HEK293 (cell line): ENCODE data around the gene BCAN.

ENCODE experiments used
- CTCF ChIA-PET: fragments of 350-600 bp; formaldehyde crosslinking; extraction: SDS; loops from one replicate; lab custom pipeline; 2021; ENCODE audit warnings: antibody characterized with exemption; lab: Yijun Ruan, JAX
- POLR2A ChIA-PET: fragments of 300-600 bp; formaldehyde crosslinking; extraction: SDS; loops from one replicate; lab custom pipeline; 2020; ENCODE audit warnings: antibody characterized with exemption, inconsistent platforms; lab: Yijun Ruan, JAX
- H3K27ac ChIP-seq: fragments of 200-500 bp; sonication (Bioruptor generic); 2 replicates; pipeline ENCODE4 v1.5.1; 2014; ENCODE audit warnings: low read depth, low read length, control low read depth, inconsistent platforms; ENCODE audit errors: extremely low read depth
- H3K36me3 ChIP-seq, 2 experiments: fragments of 200-500 bp in 1 of 2; sonication (Bioruptor generic) in 1 of 2; 1 replicate in 1 of 2; 2 replicates in 1 of 2; pipeline ENCODE4 v1.5.1; 2014 to 2017; ENCODE audit warnings: inconsistent platforms in 2 of 2, low read length in 2 of 2; ENCODE audit not compliant: control insufficient read depth in 2 of 2, insufficient read depth in 1 of 2
- H3K4me1 ChIP-seq: fragments of 200-500 bp; sonication (Bioruptor generic); 2 replicates; pipeline ENCODE4 v1.5.1; 2014; ENCODE audit warnings: mild to moderate bottlenecking, low read length, inconsistent platforms; ENCODE audit not compliant: control insufficient read depth, insufficient read depth
- H3K4me3 ChIP-seq: 2 replicates; pipeline ENCODE4 v1.5.1; 2011; ENCODE audit warnings: low read depth, mild to moderate bottlenecking, control low read depth, low read length, moderate library complexity
- H3K9me3 ChIP-seq: fragments of 200-500 bp; sonication (Bioruptor generic); 2 replicates; pipeline ENCODE4 v1.5.1; 2014; ENCODE audit warnings: low read depth, low read length, inconsistent platforms; ENCODE audit not compliant: control insufficient read depth, insufficient read depth
- GLIS1 ChIP-seq: fragments of 450-650 bp; formaldehyde crosslinking; IDR thresholded peaks from 2 replicates; pipeline ENCODE4 v1.5.1; 2016; ENCODE audit warnings: missing biosample characterization, missing genetic modification characterization
- IKZF3 ChIP-seq: fragments of 450-650 bp; IDR thresholded peaks from 2 replicates; pipeline ENCODE4 v1.5.0; 2018; ENCODE audit warnings: missing biosample characterization, mild to moderate bottlenecking, missing genetic modification characterization, moderate library complexity
- KLF9 ChIP-seq: fragments of 450-650 bp; formaldehyde crosslinking; IDR thresholded peaks from 2 replicates; pipeline ENCODE4 v1.5.1; 2016; ENCODE audit warnings: missing biosample characterization, missing genetic modification characterization, low read depth
- MZF1 ChIP-seq: fragments of 450-650 bp; formaldehyde crosslinking; IDR thresholded peaks from 2 replicates; pipeline ENCODE4 v1.5.1; 2017; ENCODE audit warnings: missing biosample characterization, missing genetic modification characterization, borderline replicate concordance
- SP3 ChIP-seq: fragments of 450-650 bp; formaldehyde crosslinking; IDR thresholded peaks from 2 replicates; pipeline ENCODE4 v1.5.1; 2016; ENCODE audit warnings: missing biosample characterization, missing genetic modification characterization
- ZFP69B ChIP-seq: fragments of 450-650 bp; formaldehyde crosslinking; IDR thresholded peaks from 2 replicates; pipeline ENCODE4 v1.5.1; 2016; ENCODE audit warnings: missing biosample characterization, missing genetic modification characterization
- ZNF239 ChIP-seq: fragments of 450-650 bp; formaldehyde crosslinking; IDR thresholded peaks from 2 replicates; pipeline ENCODE4 v1.5.1; 2016; ENCODE audit warnings: missing biosample characterization, missing genetic modification characterization
- ZNF248 ChIP-seq: fragments of 450-650 bp; formaldehyde crosslinking; IDR thresholded peaks from 2 replicates; pipeline ENCODE4 v1.5.1; 2017; ENCODE audit warnings: missing biosample characterization, missing genetic modification characterization
- ZNF292 ChIP-seq: fragments of 450-650 bp; formaldehyde crosslinking; IDR thresholded peaks from 2 replicates; pipeline ENCODE4 v1.5.1; 2016; ENCODE audit warnings: low read depth, missing biosample characterization, missing genetic modification characterization, borderline replicate concordance
- ZNF366 ChIP-seq: fragments of 450-650 bp; formaldehyde crosslinking; conservative IDR thresholded peaks from 2 replicates; pipeline ENCODE4 v1.5.1; 2016; ENCODE audit warnings: missing biosample characterization, missing genetic modification characterization
- ZNF747 ChIP-seq: fragments of 450-650 bp; formaldehyde crosslinking; IDR thresholded peaks from 2 replicates; pipeline ENCODE4 v1.5.1; 2016; ENCODE audit warnings: missing biosample characterization, missing genetic modification characterization
- TF ChIP-seq, protein P1 (sequence below): fragments of 450-650 bp; formaldehyde crosslinking; IDR thresholded peaks from 2 replicates; pipeline ENCODE4 v1.5.1; 2016; ENCODE audit warnings: missing biosample characterization, missing genetic modification characterization
- TF ChIP-seq, protein P2 (sequence below): fragments of 450-650 bp; formaldehyde crosslinking; IDR thresholded peaks from 2 replicates; pipeline ENCODE4 v1.5.1; 2017; ENCODE audit warnings: missing biosample characterization, missing genetic modification characterization
- TF ChIP-seq, protein P3 (sequence below): fragments of 450-650 bp; formaldehyde crosslinking; IDR thresholded peaks from 2 replicates; pipeline ENCODE4 v1.5.1; 2016; ENCODE audit warnings: missing biosample characterization, missing genetic modification characterization, low read depth
- TF ChIP-seq, protein P4 (sequence below): fragments of 450-650 bp; formaldehyde crosslinking; IDR thresholded peaks from 2 replicates; pipeline ENCODE4 v1.5.1; 2016; ENCODE audit warnings: missing biosample characterization, missing genetic modification characterization
- TF ChIP-seq, protein P5 (sequence below): fragments of 450-650 bp; formaldehyde crosslinking; IDR thresholded peaks from 2 replicates; pipeline ENCODE4 v1.5.1; 2016; ENCODE audit warnings: missing biosample characterization, missing genetic modification characterization, borderline replicate concordance
- TF ChIP-seq, protein P6 (sequence below): fragments of 450-650 bp; formaldehyde crosslinking; IDR thresholded peaks from 2 replicates; pipeline ENCODE4 v1.5.1; 2016; ENCODE audit warnings: missing biosample characterization, missing genetic modification characterization

BCAN gene

DNA sequence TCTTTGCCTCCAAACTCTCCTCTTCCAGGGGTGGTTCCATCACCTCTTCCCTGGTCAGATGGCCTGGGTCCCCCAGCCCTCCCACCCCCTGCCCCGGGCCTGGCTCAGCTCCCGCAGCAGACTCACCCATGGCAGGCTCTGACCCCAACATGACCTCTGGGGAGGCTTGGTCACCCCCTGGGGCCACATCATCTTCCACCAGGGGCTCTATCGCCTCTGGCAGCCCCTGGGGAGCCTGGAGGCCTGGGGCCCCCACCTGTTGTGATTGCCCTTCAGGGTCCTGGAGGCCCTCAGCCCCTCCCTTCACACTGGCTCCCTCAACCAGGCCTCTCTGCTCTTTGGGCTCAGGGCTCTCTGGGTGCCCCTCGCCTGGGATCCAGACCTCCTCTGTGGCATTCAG, 28.9 kb downstream of the BCAN start (continued):
- TF ChIP-seq SP3 (tag by site-specific recombination) (no peak), ZNF366 (tag by site-specific recombination) (no peak)
- TF ChIP-seq, protein P1, sequence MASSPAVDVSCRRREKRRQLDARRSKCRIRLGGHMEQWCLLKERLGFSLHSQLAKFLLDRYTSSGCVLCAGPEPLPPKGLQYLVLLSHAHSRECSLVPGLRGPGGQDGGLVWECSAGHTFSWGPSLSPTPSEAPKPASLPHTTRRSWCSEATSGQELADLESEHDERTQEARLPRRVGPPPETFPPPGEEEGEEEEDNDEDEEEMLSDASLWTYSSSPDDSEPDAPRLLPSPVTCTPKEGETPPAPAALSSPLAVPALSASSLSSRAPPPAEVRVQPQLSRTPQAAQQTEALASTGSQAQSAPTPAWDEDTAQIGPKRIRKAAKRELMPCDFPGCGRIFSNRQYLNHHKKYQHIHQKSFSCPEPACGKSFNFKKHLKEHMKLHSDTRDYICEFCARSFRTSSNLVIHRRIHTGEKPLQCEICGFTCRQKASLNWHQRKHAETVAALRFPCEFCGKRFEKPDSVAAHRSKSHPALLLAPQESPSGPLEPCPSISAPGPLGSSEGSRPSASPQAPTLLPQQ (tag by site-specific recombination) = no peak

DNA sequence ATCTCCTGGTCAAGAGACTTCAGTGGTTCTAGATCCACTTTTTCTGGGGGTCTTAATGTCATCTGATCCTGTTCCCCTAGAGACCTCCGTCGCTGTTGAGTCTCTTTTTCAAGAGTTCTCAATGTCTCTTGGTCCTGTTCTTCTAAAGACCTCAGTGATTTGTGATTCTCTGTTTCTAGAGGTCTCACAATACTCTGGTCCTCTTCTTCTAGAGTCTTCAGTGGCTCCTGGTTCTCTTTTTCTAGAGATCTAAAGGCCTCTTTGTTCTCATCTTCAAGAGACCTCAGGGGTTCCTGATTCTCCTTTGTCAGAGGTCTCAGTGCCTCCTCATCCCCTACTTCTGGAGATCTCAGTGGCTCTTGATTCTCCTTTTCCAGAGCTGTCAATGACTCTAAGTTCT, 29.9 kb downstream of the BCAN start:
- ChIA-PET CTCF (interaction anchor here (12.6 to 21.1 kb wide), 2 partner anchors 10 to 19 kb away, joined by 162 to 564 read pairs; no protein-coding TSS in a partner anchor), POLR2A (no interaction called here)
- Histone ChIP-seq H3K4me1 (no peaks in the 10 kb centered on the region), H3K36me3 (peaks cover 0 to 16% of the 10 kb centered on the region in 2 experiments; a peak in 1 of 3 replicates), H3K9me3 (no peaks in the 10 kb centered on the region), H3K4me3 (no peak overlapping the region), H3K27ac (no peak overlapping the region)
- no peak for TF ChIP-seq ZNF747 (tag by site-specific recombination)
- TF ChIP-seq, protein P2, sequence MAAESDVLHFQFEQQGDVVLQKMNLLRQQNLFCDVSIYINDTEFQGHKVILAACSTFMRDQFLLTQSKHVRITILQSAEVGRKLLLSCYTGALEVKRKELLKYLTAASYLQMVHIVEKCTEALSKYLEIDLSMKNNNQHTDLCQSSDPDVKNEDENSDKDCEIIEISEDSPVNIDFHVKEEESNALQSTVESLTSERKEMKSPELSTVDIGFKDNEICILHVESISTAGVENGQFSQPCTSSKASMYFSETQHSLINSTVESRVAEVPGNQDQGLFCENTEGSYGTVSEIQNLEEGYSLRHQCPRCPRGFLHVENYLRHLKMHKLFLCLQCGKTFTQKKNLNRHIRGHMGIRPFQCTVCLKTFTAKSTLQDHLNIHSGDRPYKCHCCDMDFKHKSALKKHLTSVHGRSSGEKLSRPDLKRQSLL (tag by site-specific recombination) = 0 out of 2 replicates have a peak, but pooled peaks have one; percentile 22

DNA sequence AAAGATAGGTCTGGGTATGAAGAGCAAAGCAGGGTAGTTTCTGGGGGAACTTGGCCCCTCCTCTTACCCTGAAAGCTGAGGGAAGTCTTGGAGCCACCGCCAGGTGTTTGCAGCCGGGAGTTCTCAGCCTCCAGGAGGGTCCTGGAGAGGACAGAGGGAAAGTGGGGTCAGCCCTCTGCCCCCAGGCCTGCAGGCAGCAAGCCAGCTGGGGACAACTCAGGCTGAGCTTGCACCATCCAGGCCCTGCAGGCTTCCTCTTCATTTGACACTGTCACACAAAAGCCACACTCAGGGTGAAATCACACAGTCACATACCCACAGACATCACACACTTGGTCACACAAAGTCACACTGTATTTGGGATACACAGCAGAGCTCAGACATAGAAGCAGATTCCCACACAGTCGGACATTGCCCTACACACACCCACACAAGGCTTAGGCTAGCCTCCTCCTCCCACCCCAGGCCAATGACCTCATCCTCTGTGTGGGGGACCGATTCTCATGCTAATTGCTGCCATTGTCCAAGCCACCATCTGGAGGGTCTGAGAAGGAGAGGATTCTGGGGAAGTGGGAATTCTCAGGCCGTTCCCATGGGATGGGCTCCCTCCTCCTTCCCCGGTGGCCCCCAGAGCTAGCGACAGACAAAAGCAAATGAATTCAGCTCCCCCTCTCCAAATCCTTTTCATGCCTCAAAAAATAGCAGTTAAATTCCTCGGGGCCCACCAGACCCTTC, 31.6 kb downstream of the BCAN start:
- Histone ChIP-seq H3K4me1 (no peaks in the 10 kb centered on the region), H3K4me3 (no peak overlapping the region), H3K27ac (no peak overlapping the region), H3K36me3 (peaks cover 0 to 16% of the 10 kb centered on the region in 2 experiments; a peak in 1 of 3 replicates), H3K9me3 (no peaks in the 10 kb centered on the region)
- ChIA-PET POLR2A (interaction anchor here (1.1 to 1.7 kb wide), 2 partner anchors 9 to 12 kb away, joined by 4 to 7 read pairs; no protein-coding TSS in a partner anchor), CTCF (interaction anchor here (0.6 to 21.1 kb wide), 7 partner anchors 12 to 91 kb away, joined by 3 to 564 read pairs (median 9); no protein-coding TSS in a partner anchor)
- TF ChIP-seq ZFP69B (tag by site-specific recombination) (peak; percentile 68; the same call in 1 of the 2 replicates), KLF9 (tag by site-specific recombination) (peak; percentile 32; the same call in 1 of the 2 replicates), ZNF292 (tag by site-specific recombination) (no peak), ZNF248 (tag by site-specific recombination) (no peak), MZF1 (tag by site-specific recombination) (no peak), ZNF239 (tag by site-specific recombination) (no peak), GLIS1 (tag by site-specific recombination) (peak; percentile 98), IKZF3 (tag by site-specific recombination) (peak; percentile 74; the same call in 1 of the 2 replicates), SP3 (tag by site-specific recombination) (no peak)
- TF ChIP-seq, protein P3, sequence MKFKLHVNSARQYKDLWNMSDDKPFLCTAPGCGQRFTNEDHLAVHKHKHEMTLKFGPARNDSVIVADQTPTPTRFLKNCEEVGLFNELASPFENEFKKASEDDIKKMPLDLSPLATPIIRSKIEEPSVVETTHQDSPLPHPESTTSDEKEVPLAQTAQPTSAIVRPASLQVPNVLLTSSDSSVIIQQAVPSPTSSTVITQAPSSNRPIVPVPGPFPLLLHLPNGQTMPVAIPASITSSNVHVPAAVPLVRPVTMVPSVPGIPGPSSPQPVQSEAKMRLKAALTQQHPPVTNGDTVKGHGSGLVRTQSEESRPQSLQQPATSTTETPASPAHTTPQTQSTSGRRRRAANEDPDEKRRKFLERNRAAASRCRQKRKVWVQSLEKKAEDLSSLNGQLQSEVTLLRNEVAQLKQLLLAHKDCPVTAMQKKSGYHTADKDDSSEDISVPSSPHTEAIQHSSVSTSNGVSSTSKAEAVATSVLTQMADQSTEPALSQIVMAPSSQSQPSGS (tag by site-specific recombination) = peak; percentile 94
- TF ChIP-seq, protein P1 (tag by site-specific recombination) = 0 out of 2 replicates have a peak, but pooled peaks have one; percentile 55
- TF ChIP-seq, protein P4, sequence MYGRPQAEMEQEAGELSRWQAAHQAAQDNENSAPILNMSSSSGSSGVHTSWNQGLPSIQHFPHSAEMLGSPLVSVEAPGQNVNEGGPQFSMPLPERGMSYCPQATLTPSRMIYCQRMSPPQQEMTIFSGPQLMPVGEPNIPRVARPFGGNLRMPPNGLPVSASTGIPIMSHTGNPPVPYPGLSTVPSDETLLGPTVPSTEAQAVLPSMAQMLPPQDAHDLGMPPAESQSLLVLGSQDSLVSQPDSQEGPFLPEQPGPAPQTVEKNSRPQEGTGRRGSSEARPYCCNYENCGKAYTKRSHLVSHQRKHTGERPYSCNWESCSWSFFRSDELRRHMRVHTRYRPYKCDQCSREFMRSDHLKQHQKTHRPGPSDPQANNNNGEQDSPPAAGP (tag by site-specific recombination) = peak; percentile 44; the same call in 1 of the 2 replicates
- TF ChIP-seq, protein P5, sequence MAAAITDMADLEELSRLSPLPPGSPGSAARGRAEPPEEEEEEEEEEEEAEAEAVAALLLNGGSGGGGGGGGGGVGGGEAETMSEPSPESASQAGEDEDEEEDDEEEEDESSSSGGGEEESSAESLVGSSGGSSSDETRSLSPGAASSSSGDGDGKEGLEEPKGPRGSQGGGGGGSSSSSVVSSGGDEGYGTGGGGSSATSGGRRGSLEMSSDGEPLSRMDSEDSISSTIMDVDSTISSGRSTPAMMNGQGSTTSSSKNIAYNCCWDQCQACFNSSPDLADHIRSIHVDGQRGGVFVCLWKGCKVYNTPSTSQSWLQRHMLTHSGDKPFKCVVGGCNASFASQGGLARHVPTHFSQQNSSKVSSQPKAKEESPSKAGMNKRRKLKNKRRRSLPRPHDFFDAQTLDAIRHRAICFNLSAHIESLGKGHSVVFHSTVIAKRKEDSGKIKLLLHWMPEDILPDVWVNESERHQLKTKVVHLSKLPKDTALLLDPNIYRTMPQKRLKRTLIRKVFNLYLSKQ (tag by site-specific recombination) = no peak
- TF ChIP-seq, protein P6, sequence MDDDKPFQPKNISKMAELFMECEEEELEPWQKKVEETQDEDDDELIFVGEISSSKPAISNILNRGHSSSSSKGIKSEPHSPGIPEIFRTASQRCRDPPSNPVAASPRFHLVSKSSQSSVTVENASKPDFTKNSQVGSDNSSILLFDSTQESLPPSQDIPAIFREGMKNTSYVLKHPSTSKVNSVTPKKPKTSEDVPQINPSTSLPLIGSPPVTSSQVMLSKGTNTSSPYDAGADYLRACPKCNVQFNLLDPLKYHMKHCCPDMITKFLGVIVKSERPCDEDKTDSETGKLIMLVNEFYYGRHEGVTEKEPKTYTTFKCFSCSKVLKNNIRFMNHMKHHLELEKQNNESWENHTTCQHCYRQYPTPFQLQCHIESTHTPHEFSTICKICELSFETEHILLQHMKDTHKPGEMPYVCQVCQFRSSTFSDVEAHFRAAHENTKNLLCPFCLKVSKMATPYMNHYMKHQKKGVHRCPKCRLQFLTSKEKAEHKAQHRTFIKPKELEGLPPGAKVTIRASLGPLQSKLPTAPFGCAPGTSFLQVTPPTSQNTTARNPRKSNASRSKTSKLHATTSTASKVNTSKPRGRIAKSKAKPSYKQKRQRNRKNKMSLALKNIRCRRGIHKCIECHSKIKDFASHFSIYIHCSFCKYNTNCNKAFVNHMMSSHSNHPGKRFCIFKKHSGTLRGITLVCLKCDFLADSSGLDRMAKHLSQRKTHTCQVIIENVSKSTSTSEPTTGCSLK (tag by site-specific recombination) = no peak
- TF ChIP-seq, protein P2 (tag by site-specific recombination) = no peak
